CD4-positive, alpha-beta T cell treated with Interleukin-17A for 1 hour (primary cell): ENCODE measurements around the gene PPIE.
"Not testable (repeated sequence)": the region's sequence is repeated elsewhere in the genome, so short reads cannot be mapped to it uniquely, and the experiment has no call there.

ENCODE experiments used
- DNase-seq: peaks from one replicate; pipeline ENCODE4 v3.0.0-alpha.2; 2020

Gene PPIE

DNA sequence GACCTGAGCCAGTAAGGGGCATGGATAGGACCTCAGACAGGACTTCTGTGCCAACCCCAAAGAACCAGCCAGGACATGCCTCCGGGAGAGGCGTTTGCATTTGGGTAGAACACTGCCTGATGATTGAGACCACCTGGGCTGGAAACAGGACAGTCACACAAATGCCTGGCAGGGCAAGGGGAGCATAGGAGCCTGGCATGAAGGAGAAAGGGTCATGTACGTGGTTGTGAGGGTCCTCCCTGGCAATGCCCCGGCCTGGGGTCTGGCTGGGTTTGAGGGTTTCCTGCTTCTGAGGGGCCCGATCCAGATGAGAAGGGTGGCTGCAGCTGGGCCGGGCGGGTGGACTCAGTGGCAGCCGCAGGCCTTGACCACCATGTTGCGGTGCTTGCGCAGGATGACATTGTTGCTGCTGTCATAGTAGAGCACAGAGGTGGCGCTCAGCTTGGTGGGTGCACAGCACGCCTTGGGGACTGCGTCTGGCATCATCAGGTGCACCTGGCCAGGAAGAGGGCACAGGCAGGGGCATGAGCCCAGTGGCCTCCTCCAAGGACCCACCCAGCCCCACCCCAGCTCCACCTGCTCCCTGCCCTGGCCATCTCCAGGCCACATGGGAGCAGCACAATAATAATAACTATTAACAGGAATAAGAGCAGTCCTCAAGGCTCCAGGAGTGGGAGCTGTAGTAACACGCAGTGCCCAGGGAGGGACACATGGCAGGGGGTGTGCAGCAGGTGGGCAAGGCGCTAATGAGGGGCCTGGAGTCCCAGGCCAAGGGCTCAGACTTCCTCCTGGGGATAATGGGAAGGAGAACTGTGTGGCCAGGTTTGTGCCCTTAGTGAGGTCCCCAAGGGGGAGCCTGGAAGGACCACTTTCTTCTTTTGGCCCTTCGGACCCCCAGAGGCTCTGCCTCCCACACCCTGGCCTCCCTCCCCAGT lies 21.7 kb downstream of the PPIE start:
- DNase-seq, result no peak

DNA sequence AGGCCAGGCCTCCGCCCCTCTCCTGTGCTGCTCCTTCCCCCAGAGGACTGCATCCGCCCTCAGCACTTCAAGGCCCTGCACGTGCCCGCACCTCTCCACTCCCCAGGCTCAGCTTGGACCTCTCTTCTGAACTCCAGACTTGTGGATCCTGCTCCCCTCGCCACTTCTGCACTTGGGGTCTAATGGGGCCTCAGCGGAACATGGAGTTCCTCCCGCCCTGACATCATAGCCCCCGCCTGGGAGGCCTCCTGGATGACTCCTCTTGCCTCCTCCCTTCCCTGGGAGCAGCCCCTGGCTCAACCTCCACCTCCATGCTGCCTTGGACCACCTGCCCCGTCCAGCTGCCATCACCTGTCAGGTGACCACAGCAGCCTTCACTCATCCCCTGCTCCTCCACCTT lies 22.3 kb downstream of the PPIE start:
- no peak for DNase-seq

DNA sequence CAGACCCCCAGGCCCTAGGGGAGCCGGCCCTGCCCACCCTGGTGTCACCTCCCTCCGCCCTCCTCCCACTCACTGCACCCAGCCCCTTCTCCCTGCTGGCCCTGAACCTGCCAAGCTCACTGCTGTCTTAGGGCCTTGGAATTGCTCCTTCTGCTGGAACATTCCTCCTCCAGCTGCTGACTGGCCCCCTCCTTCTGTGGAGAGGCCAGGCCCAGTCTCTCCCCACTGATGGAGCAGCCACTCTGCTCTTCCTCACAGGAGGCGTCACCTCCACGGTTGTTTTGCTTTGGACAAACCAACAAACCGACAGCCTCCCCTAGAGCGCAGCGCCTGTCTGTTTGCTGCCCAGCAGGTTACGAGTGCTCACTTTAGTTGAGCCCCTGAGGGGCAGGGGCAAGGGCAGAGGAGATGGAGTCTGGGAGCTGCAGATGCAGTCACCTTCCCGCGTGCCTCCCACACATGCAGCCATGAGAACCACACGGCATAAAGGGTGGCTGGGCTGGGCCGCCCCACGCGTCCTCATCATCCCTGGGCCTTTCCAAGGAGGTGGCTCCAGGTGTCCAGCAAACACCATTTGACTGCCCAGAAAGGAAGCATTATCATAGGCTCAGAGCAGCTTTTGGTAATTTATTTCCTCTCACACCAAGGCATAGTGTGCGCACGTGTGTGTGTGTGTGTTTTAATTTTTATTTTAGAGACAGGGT lies 23.0 kb downstream of the PPIE start:
- no peak for DNase-seq

DNA sequence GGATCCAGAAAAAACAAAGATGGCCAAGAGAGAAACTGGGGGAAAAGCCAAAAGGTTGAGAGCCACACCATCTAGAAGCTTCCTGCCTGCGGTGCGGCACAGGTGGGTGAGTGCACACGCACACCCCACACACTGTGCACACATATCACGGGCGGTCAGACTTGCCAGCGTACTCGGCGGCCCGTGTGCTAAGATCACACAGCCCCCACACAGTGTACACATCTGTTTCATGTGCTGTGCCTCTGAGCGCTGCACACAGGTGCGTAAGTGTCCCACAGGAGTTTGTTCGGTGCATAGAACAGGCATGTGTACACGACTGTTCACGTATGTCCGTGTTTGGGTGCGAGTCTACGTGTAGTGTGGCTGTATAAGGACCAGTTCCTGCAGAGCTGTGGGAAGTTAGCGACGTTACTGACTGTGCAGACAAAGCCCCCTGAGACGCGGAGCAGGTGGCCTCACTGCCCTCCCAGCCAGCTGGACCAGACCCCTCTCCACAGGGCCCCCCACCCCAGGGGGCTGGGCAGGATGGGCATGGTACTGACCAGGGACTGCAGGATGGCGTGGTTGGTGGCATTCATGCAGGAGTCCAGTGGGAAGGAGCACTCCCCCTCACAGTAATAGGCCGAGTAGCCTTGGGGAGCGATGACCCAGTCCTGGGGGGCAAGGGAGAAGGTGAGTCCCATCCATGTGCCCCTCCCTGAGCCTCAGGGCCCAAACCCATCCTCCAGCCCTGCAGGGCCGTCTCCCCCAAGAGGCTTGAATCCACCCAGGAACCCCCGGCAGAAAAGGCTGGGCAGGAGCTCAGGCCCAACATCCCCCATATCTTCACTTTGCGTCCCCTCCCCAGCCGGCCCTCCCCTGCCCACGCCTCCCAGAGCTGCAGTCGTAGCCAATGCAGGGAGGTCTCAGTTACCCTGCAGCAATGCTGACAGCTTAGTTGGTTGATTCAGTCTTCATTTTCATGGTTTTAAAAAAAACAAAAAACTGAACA lies 24.2 kb downstream of the PPIE start:
- DNase-seq, result no peak

DNA sequence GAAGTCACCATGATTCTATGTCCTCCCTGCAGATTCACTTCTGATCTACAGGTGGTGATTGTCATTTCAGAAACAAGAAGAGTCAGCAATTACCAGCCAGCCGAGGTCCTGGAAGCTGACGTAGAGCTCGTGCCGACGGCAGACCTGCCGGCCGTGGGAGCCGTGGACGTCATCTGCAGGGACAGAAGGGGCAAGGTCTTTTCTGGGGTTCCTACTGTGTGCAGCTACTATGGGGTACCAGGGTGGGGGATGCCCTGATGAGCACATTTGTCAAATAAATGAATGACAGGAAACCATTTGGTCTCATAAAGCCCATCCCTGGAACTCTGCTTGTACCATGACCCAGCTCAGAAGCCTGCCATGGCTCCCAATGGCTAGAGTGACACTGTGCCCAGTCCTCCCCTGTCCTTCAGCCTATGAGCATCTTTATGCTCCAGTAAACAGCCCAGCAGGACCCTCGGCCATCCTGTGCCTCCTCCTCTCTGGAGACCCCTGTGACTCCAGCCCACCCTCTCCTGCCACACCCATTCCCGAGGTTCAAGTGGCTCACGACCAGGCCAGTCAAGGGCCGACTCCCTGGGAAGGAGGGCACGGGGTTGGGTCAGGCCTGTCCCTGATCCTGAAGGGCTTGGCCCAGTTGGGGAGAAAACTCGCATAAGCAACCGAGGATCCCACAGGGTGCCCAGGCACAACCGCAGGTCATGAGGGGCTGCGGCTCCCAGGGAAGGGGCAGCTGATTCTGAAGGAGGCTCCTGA lies 25.1 kb downstream of the PPIE start:
- not testable (repeated sequence) for DNase-seq

DNA sequence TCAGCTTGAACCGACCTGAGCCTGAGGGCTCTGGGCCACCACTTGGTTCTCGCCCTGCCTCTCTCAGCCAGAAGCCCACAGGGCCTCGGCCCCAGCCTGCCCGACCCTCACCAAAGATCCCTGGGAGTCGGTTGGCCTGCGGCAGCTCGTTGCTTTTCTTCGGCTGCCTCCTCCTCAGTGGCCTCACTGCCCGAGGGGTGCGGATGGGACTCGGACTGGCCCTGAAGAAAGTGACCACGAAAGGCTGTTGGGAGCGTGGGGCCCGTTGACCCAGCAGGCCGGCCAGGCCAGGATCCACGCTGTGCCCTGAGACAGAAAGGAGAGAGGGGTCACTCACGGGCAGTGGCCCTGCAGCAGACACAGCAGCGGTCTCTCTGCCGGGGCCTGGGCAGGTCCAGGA lies 25.8 kb downstream of the PPIE start:
- DNase-seq, result not testable (repeated sequence)

DNA sequence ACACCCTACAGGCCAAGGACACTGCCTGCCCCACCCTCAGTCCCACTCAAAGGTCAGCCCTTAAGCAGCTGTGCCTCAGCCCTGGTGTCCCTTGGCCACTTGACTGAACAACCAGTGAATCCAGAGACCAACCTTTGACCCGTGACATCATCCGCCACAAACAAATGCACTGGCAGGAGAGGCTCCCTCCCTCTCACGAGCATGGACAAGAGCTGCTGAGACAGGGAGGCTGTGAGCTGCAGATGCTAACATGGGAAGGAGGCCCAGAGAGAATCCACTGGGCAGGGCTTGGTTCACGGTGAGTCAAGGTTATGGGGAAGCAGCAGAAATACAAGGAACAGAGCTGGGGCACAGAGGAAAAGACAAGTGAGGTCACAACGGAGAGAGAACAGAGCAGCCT lies 27.8 kb downstream of the PPIE start:
- DNase-seq, result not testable (repeated sequence)

DNA sequence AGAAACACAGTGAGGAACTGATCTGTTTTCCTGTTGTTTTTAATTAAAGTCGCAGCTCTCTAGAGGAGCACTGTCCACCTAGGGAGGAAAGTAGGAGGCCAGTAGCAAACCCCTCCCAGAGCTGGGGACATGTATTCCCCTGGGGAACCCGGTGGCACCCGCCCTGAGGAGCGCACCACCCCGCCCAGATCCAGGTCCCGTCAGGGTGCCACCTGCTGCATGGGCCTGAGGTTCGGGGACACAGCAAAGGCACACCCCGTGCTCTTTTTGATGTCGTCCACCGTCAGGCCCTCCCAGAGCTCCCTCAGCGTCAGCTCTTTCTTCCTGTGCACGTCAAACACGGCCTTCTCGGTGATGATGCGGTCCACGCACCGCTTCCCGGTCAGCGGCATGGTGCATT lies 30.8 kb downstream of the PPIE start:
- DNase-seq, result not testable (repeated sequence)

DNA sequence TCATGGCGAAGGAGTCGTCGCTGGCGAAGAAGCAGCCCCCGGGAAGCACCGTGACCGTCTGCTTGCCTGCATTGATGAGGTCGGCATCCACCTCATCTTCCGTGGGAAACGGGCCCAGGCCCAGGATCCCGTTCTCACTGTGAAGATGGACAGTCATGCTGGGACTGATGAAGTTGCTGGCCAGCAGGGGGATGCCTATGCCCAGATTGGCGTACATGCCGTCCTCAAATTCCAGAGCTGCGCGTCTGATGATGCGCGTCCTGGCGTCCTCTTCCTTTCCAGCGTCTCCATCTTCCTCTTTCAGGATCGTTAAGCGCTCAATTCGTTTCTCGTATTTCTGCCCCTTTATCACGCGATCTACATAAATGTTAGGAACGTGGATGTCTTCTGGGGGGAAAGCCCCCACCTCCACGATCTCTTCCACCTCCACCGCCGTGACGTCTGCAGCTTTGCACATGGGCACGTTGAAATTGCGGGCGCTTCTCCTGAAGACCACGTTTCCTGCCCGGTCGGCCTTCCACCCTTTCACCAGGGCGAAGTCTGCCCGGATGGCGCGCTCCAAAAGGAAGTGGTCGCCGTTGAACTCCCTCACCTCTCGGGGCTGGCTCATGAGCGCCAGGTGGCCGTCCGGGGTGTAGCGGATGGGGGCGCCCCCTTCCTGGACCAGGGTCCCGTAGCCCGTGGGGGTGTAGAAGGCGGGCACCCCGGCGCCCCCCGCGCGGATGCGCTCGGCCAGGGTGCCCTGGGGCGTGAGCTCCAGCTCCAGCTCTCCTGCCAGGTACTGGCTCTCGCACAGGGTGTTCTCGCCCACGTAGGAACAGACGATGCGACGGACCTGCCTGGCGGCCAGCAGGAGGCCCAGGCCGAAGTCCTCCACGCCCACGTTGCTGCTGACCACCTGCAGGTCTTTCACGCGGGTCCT lies 31.7 kb downstream of the PPIE start:
- peak; percentile 6 for DNase-seq

DNA sequence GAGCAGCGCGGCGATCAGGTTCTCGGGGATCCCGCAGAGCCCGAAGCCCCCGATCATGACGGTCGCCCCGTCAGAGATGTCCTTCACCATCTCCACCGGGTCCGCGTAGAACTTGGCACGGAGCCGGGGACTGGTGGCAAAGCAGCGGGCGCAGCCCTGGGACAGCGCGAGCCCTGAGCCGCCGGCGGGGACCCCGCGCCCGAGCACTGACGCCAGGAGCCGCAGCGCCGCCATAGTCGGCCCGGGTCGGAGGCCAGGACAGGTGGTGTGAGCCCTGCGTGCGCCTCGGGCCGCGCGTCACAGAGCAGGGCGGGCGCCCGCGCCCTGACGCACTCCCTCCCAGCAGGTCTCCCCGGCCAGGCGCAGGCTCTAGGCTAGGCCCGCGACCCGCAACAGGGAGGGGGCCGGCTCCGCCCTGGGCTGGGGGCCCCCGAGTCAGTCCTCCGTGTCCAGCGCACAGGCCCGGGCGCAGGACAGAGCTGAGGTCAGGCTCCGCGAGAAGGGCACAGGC lies 32.4 kb downstream of the PPIE start, which contains the start of gene OXCT2:
Gene OXCT2 (minus strand): TSS at position 327 of the 511 bp plus-strand sequence. CDS start 93 bp downstream, at position 234.
- DNase-seq, result not testable (repeated sequence)

DNA sequence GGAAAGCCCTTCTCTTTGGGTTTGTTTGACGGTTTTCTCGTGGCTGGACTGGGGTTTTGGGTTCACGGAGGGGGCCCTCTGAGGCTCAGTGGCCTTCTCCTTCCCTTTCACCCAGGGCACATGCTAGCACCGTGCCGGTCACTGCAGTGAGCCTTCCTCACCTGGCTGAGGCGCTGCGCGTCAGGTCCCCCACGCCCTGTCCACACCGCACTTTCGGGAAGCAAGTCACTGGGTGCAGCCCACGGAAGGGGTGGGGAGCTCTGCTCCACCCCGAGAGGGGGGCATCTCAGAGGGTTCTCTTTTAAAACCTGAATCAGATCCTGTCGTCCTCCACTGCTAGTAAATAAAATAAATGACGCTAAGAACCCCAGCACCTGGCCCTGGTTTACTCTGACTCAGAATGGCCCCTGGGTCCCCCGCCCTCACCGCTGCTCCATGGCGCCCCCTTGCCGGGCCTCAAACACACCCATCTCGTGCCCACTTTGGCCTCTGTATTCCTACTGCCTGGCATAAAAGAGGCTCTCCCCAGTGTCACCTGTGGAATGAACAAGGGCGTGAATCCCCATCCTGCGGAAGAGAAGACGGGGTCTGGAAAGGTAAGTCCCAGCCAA lies 34.8 kb downstream of the PPIE start:
- DNase-seq, result not testable (repeated sequence)

DNA sequence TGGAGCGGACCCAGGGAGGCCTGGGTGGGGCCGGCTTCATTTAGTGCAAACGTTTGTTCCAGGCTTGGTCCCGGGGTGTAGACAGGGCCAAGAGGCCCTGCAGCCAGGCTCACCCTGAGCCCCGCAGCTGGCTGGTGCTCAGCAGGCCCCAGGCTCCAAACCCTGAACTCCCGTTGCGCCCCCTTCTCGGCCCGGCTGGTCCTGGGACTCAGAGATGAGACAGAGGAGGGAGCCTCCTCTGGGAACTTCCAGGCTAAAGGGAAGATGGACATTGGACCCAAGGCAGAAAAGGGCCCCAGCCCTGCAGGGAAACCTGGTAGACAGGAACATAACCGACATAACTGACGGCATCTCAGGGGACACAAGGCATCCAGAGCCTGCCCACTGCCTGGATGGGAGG lies 36.5 kb downstream of the PPIE start:
- DNase-seq, result not testable (repeated sequence)

DNA sequence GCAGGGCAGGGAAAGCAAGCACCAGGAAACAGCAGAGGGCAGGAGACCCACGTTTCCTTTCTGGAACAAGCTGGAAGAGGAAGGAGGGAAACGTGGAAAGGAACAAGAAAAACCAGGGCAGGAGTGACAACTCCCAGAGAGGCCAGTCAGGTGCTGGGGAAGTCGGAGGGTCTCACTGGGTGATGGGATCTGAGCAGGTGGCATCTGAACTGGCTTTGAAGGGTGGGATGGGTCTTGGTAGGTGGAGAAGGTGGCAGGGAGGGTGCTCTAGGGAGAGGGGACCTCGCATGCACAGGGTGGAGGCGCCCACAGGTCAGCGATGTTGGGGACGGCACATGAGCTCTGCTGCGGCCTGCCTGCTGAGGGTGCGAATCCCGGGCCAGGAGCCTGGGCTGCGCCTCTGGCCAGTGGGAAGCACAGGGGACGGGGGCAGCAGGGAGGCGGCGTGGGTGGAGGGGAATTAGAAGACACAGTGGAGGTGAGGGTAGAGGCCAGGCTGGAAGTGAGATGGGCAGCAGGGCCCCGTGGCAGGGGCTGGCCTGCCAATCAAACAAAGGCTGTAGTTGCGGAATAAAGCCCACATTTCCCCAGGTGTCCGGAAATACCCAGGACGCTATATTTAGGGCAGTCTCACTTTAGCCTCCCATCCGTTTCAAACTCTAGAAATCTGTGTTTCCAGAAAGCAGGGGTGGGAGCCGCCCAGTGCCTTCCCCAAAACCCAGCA lies 37.2 kb downstream of the PPIE start:
- not testable (repeated sequence) for DNase-seq

DNA sequence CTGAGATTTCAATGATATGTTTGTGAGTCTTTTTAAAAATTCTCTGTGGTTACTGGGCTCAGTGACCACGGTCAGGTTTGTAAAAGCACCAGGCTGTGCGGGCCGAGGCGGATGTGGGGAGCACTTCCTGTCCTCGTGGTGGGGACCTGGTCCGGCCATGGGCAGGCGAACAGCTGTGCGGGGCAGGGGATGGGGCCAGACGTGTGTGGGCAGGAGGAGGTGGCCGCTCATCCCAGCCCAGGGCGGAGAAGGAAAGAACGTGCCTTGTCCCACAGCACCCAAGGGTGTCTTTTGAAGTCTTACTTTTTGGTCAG lies 37.7 kb downstream of the PPIE start:
- DNase-seq, result no peak

DNA sequence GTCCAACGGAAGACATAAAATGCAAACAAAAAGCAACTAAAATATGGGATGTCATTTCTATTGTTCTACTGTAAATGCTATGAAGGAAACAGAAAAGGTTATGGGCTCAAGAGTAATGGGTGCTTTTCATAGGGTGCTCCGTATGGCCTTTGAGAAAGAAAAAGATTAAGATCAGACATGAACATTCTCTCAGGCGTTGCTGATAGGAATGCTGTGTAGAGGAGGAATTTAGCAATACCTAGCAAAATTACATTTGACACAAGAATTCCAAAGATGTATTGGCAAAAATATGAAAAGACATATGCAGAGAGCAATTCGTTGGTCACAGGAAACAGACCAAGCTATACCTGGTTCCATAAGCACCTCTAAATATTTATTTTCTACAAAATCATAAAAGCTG lies 38.2 kb downstream of the PPIE start:
- no peak for DNase-seq

DNA sequence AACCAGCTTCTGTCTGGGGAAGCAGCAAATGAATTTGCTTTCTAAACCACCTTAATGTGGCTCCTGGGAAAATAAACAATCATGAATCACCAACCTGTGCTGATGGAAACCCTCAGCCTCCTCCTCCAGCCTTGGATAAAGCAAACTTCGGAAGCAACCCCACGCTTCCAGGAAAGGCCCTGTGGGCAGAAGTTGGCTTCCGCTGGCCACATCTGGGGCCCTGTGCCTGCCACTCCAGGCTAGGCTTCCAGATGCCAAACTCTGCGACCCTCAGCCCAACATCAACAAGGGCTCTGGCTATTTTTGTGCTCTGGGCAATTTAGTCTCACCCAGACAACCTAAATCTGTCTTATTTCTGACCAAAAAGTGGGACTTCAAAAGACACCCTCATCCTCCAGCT lies 38.6 kb downstream of the PPIE start:
- DNase-seq, result no peak

DNA sequence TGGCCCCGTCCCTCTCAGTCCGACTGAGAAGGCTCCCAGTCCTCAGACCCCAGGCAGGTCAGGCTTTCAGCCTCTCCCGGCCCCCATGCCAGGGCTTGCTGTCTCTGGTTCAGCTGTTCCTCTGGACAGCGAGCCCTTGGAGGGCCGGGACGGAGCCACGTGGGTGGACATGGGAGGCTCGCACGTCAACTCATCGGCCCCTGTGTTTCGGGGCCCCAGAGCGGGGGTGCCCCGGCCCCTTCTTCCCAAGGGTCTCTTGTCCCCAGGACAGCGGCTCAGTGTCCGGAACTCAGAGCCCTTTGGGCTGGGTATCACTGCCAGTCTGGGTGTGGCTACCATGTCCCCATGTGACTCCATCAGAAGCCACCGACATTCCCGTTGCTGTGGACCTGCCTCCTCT lies 39.2 kb downstream of the PPIE start:
- DNase-seq, result not testable (repeated sequence)

DNA sequence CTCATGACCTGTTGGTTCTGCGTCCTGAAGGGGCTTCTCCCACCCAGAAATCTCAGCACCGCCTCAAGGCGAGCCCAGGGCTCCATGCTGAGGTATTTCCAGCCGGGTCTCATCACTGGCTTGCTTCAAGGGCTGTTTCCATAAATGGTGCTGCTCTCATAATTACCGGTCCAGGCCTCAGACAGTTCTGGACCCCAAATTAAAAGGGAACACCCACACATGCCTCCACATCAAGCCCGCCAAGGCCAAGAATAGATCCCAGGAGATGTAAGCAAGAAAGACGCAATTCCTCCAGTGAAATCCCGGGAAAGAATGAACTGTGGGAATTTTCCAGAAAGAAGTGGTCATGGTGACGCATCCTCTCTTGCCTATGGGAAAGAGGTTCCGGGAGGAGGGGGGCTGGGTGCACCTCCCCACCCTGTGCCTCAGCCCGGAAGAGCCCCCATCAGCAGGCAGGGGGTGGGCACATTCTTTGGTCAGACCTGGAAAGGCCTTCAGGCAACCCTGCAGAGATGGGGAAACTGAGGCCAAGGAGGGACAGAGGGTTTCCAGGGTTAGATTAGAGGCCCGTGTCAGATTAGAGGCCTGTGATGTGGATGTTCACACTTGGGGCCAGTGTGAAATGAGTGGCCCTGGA lies 39.9 kb downstream of the PPIE start:
- DNase-seq, result not testable (repeated sequence)

DNA sequence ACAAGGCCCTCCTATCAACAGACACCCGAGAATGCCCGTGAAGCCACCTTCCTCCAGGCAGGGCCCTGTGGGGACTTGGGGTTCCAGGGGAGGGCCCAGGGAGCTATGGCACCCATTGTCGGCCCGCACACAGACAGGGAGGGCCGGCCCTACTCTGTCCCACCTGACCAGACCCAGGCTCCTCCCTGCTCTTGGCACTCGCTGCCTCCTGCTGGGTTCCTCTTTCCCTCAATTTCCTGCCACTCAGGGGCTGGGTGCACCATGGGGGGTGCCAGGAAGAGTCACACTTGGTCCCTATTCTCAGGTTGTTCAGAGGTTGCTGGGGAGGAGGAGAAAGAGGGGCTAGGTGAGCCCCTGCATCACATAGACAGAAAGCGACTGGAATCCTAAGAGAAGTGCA lies 40.5 kb downstream of the PPIE start:
- no peak for DNase-seq
